Measurements from ENCODE around the gene SLC25A15.
"Not testable (repeated sequence)": the region's sequence is repeated elsewhere in the genome, so short reads cannot be mapped to it uniquely, and the experiment has no call there.

The SLC25A15 gene

DNA sequence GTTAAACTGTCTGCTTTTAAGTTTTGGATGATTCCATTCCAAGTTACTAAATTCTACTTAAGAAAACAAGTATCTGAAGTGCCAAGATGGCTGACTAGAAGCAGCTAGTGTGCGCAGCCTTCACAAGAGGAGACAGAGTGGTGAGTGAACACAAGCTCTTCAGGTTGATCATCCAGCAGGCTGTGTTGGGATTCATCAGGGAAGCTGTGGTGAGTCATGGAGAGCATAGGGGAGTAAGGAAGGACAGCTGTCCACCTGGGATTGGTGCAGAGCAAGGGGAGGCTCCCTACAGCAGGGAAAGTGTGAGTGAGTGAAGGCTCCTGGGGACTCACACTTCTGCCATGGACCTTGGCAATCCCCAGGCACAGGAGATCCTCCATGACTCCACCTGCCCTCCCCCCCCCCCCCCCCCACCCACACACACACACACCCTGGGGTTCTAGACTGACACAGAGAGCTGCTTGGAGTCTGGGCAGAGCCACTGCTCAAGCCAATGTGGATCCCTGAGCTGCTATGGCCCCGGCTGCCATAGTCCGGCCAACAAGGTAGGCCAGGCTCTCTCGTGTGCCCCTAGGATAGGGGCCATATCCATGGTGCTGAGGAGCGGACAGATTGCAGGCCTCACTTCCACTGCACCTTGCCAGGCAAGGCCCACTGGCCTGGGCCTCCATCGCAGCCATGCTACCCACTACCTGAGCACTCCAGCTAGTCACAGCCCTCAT is 23.5 kb downstream of the SLC25A15 start:
- FAIRE-seq (no peak), DNase-seq (ENCODE audit: insufficient read length, low spot score) (no peak)
- TF ChIP-seq, protein P1, sequence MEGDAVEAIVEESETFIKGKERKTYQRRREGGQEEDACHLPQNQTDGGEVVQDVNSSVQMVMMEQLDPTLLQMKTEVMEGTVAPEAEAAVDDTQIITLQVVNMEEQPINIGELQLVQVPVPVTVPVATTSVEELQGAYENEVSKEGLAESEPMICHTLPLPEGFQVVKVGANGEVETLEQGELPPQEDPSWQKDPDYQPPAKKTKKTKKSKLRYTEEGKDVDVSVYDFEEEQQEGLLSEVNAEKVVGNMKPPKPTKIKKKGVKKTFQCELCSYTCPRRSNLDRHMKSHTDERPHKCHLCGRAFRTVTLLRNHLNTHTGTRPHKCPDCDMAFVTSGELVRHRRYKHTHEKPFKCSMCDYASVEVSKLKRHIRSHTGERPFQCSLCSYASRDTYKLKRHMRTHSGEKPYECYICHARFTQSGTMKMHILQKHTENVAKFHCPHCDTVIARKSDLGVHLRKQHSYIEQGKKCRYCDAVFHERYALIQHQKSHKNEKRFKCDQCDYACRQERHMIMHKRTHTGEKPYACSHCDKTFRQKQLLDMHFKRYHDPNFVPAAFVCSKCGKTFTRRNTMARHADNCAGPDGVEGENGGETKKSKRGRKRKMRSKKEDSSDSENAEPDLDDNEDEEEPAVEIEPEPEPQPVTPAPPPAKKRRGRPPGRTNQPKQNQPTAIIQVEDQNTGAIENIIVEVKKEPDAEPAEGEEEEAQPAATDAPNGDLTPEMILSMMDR (IDR thresholded peaks at IDR 0.05; ENCODE audit: insufficient read depth, missing control alignments) = no peak

- FAIRE-seq (no peak), DNase-seq (ENCODE audit: insufficient read length, low spot score) (no peak)
- TF ChIP-seq, protein P1 (IDR thresholded peaks at IDR 0.05; ENCODE audit: insufficient read depth, missing control alignments) = peak; percentile 49
Observed at GRCh38 chr13:40813667-40814454, 24.4 kb downstream of the SLC25A15 start.

GRCh38 chr13:40814803-40815202 is 25.4 kb downstream of the SLC25A15 start:
- DNase-seq (ENCODE audit: insufficient read length, low spot score) = no peak
- TF ChIP-seq, protein P1 (IDR thresholded peaks at IDR 0.05; ENCODE audit: insufficient read depth, missing control alignments) = no peak
- FAIRE-seq = no peak

DNA sequence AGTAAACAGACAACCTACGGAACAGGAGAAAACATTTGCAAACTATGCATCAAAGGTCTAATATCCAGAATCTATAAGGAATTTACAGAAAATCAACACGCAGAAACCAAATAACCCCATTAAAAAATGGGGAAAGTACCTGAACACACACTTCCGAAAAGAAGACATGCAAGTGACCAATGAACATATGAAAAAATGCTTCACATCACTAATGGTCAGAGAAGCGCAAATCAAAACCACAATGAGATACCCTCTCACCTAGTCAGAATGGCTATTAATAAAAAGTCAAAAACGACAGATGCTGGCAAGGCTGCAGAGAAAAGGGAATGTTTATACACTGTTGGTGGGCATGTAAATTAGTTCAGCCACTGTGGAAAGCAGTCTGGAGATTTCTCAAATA is 29.5 kb downstream of the SLC25A15 start:
- FAIRE-seq (no peak), DNase-seq (ENCODE audit: insufficient read length, low spot score) (no peak)
- TF ChIP-seq, protein P1 (IDR thresholded peaks at IDR 0.05; ENCODE audit: insufficient read depth, missing control alignments) = no peak

- no peak for FAIRE-seq
Observed at GRCh38 chr13:40819797-40820315, 30.4 kb downstream of the SLC25A15 start.

DNA sequence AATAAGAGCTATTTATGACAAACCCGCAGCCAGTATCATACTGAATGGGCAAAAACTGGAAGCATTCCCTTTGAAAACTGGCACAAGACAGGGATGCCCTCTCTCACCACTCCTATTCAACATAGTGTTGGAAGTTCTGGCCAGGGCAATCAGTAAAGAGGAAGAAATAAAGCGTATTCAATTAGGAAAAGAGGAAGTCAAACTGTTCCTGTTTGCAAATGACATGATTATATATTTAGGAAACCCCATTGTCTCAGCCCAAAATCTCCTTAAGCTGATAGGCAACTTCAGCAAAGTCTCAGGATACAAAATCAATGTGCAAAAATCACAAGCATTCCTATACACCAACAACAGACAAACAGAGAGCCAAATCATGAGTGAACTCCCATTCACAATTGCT is 50.3 kb downstream of the SLC25A15 start:
- FAIRE-seq; DNase-seq (ENCODE audit: insufficient read length, low spot score): not testable (repeated sequence)

More at GRCh38 chr13:40819797-40820315, 30.4 kb downstream of the SLC25A15 start:
- TF ChIP-seq, protein P1 (IDR thresholded peaks at IDR 0.05; ENCODE audit: insufficient read depth, missing control alignments) = no peak
- DNase-seq (ENCODE audit: insufficient read length, low spot score) = no peak

GRCh38 chr13:40840955-40841354 is 51.5 kb downstream of the SLC25A15 start:
- not testable (repeated sequence) for DNase-seq (ENCODE audit: insufficient read length, low spot score); FAIRE-seq

Measured in D721Med (cell line).